ENCODE measurements around the gene GDF2. TPM values are rescaled to one million over a fixed set of nuclear protein-coding genes. Genes with fewer than 3 reads are reported as not detected.

The GDF2 gene
- total RNA-seq, 3 donors from 2014 or later (not counting 1 experiment from before 2014, with no cell fraction given), result not detected

DNA sequence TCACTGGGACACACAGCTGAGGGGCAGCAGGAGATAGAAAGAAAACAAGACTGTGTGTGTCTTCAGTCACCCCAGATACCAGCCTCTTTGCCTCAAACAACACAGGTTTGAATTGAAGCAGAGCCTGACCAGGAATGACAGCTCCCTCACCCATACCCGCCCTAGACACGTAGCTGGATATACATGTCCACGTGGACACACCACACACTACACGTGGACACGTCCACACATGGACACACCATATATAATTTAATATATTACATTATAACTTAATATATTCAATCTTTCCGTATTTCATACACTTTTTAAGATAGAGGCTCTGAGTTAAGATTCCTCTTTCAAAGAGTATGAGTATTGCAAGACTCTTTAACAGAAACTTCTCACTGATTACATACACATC lies 11.3 kb downstream of the GDF2 start:
- H3K36me3 ChIP-seq (ENCODE audit: control insufficient read depth, insufficient read depth, low read length), result no peaks in the 10 kb centered on the region
- no peaks in the 10 kb centered on the region for H3K27me3 ChIP-seq (ENCODE audit: control insufficient read depth, insufficient read depth, low read length)
- intact Hi-C loops (cut with micrococcal nuclease), result no loop called here
- Mint-ChIP-seq H3K9me3 (no peaks in the 10 kb centered on the region), H3K27ac (no peak overlapping the region), H3K4me1 (peaks cover 0 to 2% of the 10 kb centered on the region in 2 donors), H3K27me3 (ENCODE audit: low read depth in 2 of 2) (peaks cover 0 to 6% of the 10 kb centered on the region in 2 donors), H3K36me3 (no peaks in the 10 kb centered on the region), H3K4me3 (no peak overlapping the region)
- H3K4me1 ChIP-seq (ENCODE audit: control insufficient read depth, insufficient read depth, low read length), result no peaks in the 10 kb centered on the region
- H3K9me3 ChIP-seq (ENCODE audit: control insufficient read depth, insufficient read depth, low read length), result no peaks in the 10 kb centered on the region
- WGBS (ENCODE audit: insufficient coverage), result 89% methylated on average over 6 of the region's 6 CpGs
- no peak overlapping the region for H3K4me3 ChIP-seq (ENCODE audit: low read length)
- TF ChIP-seq, protein P1, sequence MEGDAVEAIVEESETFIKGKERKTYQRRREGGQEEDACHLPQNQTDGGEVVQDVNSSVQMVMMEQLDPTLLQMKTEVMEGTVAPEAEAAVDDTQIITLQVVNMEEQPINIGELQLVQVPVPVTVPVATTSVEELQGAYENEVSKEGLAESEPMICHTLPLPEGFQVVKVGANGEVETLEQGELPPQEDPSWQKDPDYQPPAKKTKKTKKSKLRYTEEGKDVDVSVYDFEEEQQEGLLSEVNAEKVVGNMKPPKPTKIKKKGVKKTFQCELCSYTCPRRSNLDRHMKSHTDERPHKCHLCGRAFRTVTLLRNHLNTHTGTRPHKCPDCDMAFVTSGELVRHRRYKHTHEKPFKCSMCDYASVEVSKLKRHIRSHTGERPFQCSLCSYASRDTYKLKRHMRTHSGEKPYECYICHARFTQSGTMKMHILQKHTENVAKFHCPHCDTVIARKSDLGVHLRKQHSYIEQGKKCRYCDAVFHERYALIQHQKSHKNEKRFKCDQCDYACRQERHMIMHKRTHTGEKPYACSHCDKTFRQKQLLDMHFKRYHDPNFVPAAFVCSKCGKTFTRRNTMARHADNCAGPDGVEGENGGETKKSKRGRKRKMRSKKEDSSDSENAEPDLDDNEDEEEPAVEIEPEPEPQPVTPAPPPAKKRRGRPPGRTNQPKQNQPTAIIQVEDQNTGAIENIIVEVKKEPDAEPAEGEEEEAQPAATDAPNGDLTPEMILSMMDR (IDR thresholded peaks at IDR 0.05), result no peak
- DNase-seq, result no peak
- H3K27ac ChIP-seq (ENCODE audit: low read length), result no peak overlapping the region
- ATAC-seq, result no peak

DNA sequence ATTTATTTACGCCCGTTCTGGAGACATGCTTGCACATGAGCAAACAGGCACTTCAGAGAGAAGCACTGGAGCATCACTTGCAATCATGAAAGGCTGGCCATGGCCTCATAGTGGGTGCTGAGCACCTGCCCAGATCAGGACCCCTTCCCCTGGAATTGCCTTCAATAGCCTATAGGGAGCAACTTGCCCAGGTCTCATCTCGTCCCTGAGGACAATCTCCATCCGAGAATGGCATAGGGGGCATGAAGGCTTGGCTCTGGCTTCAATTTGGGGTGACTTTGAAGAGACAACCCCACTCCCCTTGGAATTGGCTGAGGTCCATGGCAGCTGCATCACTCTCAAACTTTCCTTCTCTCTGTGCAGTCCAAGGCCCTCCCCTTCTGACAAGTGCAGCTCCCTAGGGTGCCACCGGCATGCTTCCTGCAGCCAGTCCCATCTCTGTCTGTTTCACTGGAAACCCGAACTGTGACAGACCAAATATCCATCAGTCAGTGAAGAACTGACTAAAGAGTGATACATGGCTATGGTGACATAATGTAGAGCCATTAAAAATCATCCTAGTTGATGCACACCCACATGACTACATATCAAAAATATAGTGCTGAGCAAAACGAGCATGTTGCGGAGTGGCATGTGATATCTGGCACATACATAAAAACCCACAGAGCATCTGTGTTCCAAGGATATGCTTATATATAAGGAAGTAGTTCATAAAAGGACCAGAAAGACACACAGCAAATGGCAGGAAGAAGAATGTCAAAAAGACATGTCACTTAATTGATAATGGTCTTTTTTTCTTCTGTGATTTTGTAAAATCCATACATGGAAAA lies 12.4 kb downstream of the GDF2 start:
- H3K4me1 Mint-ChIP-seq, result no peaks in the 10 kb centered on the region
- Histone ChIP-seq H3K4me3 (ENCODE audit: low read length) (no peak overlapping the region), H3K9me3 (ENCODE audit: control insufficient read depth, insufficient read depth, low read length) (no peaks in the 10 kb centered on the region)

DNA sequence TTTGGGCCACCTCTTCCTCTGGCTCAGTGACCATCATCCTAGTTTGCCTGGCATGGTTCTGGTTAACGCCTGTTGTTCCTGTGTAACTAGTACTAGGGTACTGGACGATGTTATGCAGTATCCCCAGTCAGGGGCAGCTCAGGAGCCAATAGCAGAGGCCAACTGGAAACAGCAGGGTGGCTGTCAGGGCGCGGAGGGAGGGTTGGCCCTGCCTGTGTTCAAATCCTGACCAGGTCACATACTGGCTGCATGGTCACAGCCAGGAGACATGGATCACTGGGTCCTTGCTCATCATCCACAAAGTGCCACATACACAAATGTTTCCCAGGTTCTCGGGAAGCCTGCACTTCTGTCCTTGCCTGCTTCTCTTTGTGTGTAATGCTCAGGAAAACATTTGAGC lies 13.7 kb downstream of the GDF2 start:
- Histone ChIP-seq H3K27ac (ENCODE audit: low read length) (no peak overlapping the region), H3K9me3 (ENCODE audit: control insufficient read depth, insufficient read depth, low read length) (no peaks in the 10 kb centered on the region), H3K4me3 (ENCODE audit: low read length) (no peak overlapping the region), H3K36me3 (ENCODE audit: control insufficient read depth, insufficient read depth, low read length) (no peaks in the 10 kb centered on the region), H3K27me3 (ENCODE audit: control insufficient read depth, insufficient read depth, low read length) (no peaks in the 10 kb centered on the region), H3K4me1 (ENCODE audit: control insufficient read depth, insufficient read depth, low read length) (no peaks in the 10 kb centered on the region)
- Mint-ChIP-seq H3K27ac (no peak overlapping the region), H3K4me1 (peaks cover 0 to 4% of the 10 kb centered on the region in 2 donors), H3K9me3 (no peaks in the 10 kb centered on the region), H3K4me3 (no peak overlapping the region), H3K27me3 (ENCODE audit: low read depth in 2 of 2) (peaks cover 6 to 19% of the 10 kb centered on the region in 2 donors), H3K36me3 (no peaks in the 10 kb centered on the region)
- ATAC-seq (no peak), DNase-seq (no peak)
- intact Hi-C loops (cut with micrococcal nuclease), result no loop called here
- TF ChIP-seq, protein P1 (IDR thresholded peaks at IDR 0.05), result no peak
- 79% methylated on average over 5 of the region's 5 CpGs for WGBS (ENCODE audit: insufficient coverage)

More for the DNA sequence above, 12.4 kb downstream of the GDF2 start:
- Mint-ChIP-seq H3K36me3 (no peaks in the 10 kb centered on the region), H3K9me3 (no peaks in the 10 kb centered on the region), H3K27ac (no peak overlapping the region), H3K27me3 (ENCODE audit: low read depth in 2 of 2) (peaks cover 3 to 7% of the 10 kb centered on the region in 2 donors), H3K4me3 (no peak overlapping the region)
- no peaks in the 10 kb centered on the region for H3K36me3 ChIP-seq (ENCODE audit: control insufficient read depth, insufficient read depth, low read length)
- 82% methylated on average over 6 of the region's 8 CpGs for WGBS (ENCODE audit: insufficient coverage)
- intact Hi-C loops (cut with micrococcal nuclease), result no loop called here
- DNase-seq (no peak), ATAC-seq (no peak)
- no peaks in the 10 kb centered on the region for H3K27me3 ChIP-seq (ENCODE audit: control insufficient read depth, insufficient read depth, low read length)
- H3K4me1 ChIP-seq (ENCODE audit: control insufficient read depth, insufficient read depth, low read length), result no peaks in the 10 kb centered on the region
- TF ChIP-seq, protein P1 (IDR thresholded peaks at IDR 0.05), result no peak
- H3K27ac ChIP-seq (ENCODE audit: low read length), result no peak overlapping the region
